Testis (tissue), 3 donors: ENCODE data around the gene MAP4K2. TPM values are rescaled to one million over a fixed set of nuclear protein-coding genes. Genes with fewer than 3 reads are reported as not detected.
A peak's percentile ranks its signal among the peaks of the same experiment; 100 is the strongest.

Source experiments
- DNase-seq: peaks from one replicate; pipeline ENCODE4 v3.0.0-alpha.2; 2019
- H3K27ac ChIP-seq, 2 donors: fragments of 200-600 bp; sonication (generic); one replicate each; pipeline ENCODE4 v1.5.1; 2019
- H3K27me3 ChIP-seq: fragments of 200-600 bp; sonication (generic); one replicate; pipeline ENCODE4 v1.5.1; 2019
- H3K36me3 ChIP-seq: fragments of 200-600 bp; sonication (generic); one replicate; pipeline ENCODE4 v1.5.1; 2017; ENCODE audit warnings: low read depth; ENCODE audit errors: missing control alignments
- H3K4me1 ChIP-seq: fragments of 200-600 bp; sonication (generic); one replicate; pipeline ENCODE4 v1.5.1; 2019
- H3K4me3 ChIP-seq, 2 donors: fragments of 200-600 bp; sonication (generic); one replicate each; pipeline ENCODE4 v1.5.1; 2017 to 2019
- H3K9me3 ChIP-seq: fragments of 200-600 bp; sonication (generic); one replicate; pipeline ENCODE4 v1.5.1; 2017
- POLR2A ChIP-seq: fragments of 450-650 bp; IDR thresholded peaks from one replicate; pipeline ENCODE4 v1.6.1; 2017; ENCODE audit warnings: antibody characterized with exemption, mild to moderate bottlenecking, moderate library complexity
- WGBS, 2 donors: methylation state at CpG; one replicate each; pipeline ENCODE4 v1.1.5; 2018; 5-methylcytosine and 5-hydroxymethylcytosine counted together
- intact Hi-C: fragments of 100-400 bp; cut with DNase I; formaldehyde crosslinking; loops from one replicate; pipeline ENCODE4 v1.15.1; 2023; ENCODE audit warnings: low total_unique reads
- polyA plus RNA-seq: library from polyadenylated mRNA; stranded (reverse); fragments of 350-450 nt; fragmentation: Illumina TruSeq; extraction: RNeasy Lipid Tissue Mini Kit (QIAGEN cat#74804); gene quantifications from one replicate; pipeline ENCODE4 v1.2.3, GENCODE V29; 2014; ENCODE audit warnings: low read depth, low replicate concordance; ENCODE audit not compliant: insufficient read depth
- total RNA-seq, 2 donors: library from RNA; depleted of rRNA; stranded (reverse); fragments of >200 nt; gene quantifications; one replicate each; pipeline ENCODE4 v1.2.3, GENCODE V29; 2016
- TF ChIP-seq, protein P1 (sequence below), 3 experiments: fragments of 450-650 bp in 2 of 3; fragments of 200-600 bp in 1 of 3; sonication (generic) in 1 of 3; IDR thresholded peaks; one replicate each; pipeline ENCODE4 v1.5.1; 2016 to 2019; ENCODE audit warnings: antibody characterized with exemption in 3 of 3, mild to moderate bottlenecking in 2 of 3, moderate library complexity in 1 of 3

MAP4K2 gene
- total and polyA plus RNA-seq, 3 donors from 2014 or later = 14.9 to 29.8 (median 27.7) TPM

DNA sequence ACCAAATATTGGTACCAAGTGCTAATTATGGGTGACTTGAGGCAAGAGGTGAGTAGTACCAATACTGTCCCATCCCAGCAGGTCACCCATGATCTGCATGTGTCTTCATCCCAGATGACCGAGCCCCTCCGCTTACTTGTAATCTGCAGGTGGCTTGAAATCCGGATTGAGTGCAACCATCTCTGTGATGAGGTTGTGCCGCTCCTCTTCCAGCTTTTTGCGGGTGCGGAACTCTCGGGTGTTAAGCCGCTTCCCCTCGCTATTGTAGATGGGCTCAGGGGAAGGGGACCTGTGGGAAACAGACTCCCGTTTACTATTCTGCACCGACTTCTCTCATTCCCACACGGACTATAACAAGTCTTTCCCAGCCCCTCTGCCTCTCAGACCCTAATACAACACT lies 32.9 kb downstream of the MAP4K2 start:
- Histone ChIP-seq H3K27me3 (no peaks in the 10 kb centered on the region), H3K27ac (no peak overlapping the region), H3K4me3 (no peak overlapping the region), H3K36me3 (no peaks in the 10 kb centered on the region), H3K4me1 (peaks cover 37% of the 10 kb centered on the region), H3K9me3 (no peaks in the 10 kb centered on the region)
- 91 to 92% methylated on average over 12 of the region's 12 CpGs for whole genome bisulfite sequencing, 2 donors
- intact Hi-C loops = no loop called here
- no peak for DNase-seq
- no peak for TF ChIP-seq POLR2A
- TF ChIP-seq, protein P1, sequence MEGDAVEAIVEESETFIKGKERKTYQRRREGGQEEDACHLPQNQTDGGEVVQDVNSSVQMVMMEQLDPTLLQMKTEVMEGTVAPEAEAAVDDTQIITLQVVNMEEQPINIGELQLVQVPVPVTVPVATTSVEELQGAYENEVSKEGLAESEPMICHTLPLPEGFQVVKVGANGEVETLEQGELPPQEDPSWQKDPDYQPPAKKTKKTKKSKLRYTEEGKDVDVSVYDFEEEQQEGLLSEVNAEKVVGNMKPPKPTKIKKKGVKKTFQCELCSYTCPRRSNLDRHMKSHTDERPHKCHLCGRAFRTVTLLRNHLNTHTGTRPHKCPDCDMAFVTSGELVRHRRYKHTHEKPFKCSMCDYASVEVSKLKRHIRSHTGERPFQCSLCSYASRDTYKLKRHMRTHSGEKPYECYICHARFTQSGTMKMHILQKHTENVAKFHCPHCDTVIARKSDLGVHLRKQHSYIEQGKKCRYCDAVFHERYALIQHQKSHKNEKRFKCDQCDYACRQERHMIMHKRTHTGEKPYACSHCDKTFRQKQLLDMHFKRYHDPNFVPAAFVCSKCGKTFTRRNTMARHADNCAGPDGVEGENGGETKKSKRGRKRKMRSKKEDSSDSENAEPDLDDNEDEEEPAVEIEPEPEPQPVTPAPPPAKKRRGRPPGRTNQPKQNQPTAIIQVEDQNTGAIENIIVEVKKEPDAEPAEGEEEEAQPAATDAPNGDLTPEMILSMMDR (IDR thresholded peaks at IDR 0.05) = no peak

GRCh38 chr11:64769283-64769682 lies 33.7 kb downstream of the MAP4K2 start:
- Histone ChIP-seq H3K36me3 (no peaks in the 10 kb centered on the region), H3K4me3 (no peak overlapping the region), H3K27ac (no peak overlapping the region), H3K9me3 (no peaks in the 10 kb centered on the region), H3K4me1 (peaks cover 34% of the 10 kb centered on the region), H3K27me3 (no peaks in the 10 kb centered on the region)
- TF ChIP-seq POLR2A = no peak
- TF ChIP-seq, protein P1 (IDR thresholded peaks at IDR 0.05) = no peak
- intact Hi-C loops = no loop called here
- 88 to 91% methylated on average over 6 of the region's 6 CpGs for WGBS, 2 donors
- DNase-seq = no peak

DNA sequence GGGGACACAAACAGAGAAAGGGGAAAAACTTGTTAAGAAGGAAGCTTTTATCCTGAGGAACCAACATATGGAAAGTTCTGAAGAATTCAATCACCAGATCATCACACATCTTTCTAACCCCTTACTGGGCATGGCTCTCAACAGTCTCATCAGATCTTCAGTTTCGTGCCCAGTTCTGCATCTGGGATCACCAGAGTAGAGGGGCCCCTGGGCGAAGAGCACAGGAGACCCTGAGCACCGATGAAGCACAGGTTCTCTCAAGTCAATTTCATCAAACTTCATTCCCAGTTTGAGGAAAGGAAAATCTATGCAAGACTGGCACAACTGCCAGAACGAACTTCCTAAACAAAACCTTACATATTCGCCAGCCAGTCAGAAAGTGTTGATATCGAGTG lies 34.7 kb downstream of the MAP4K2 start:
- TF ChIP-seq, protein P1 (IDR thresholded peaks at IDR 0.05) = no peak
- no peak for TF ChIP-seq POLR2A
- peaks cover 34% of the 10 kb centered on the region for H3K4me1 ChIP-seq
- H3K27me3 ChIP-seq = no peaks in the 10 kb centered on the region
- 83 to 88% methylated on average over 6 of the region's 6 CpGs for WGBS, 2 donors
- no peaks in the 10 kb centered on the region for H3K36me3 ChIP-seq
- H3K27ac ChIP-seq = peak overlapping the region in 1 of 2 donors; percentile 50
- intact Hi-C loops = no loop called here
- H3K9me3 ChIP-seq = no peaks in the 10 kb centered on the region
- DNase-seq = no peak
- H3K4me3 ChIP-seq = no peak overlapping the region

GRCh38 chr11:64767344-64768299 lies 35.4 kb downstream of the MAP4K2 start:
- TF ChIP-seq, protein P1 (IDR thresholded peaks at IDR 0.05) = peak; percentile 68 to 94 (median 77)
- no peak for TF ChIP-seq POLR2A
- Histone ChIP-seq H3K27ac (peak overlapping the region; percentile 17 to 50), H3K4me3 (no peak overlapping the region), H3K36me3 (no peaks in the 10 kb centered on the region), H3K4me1 (peaks cover 34% of the 10 kb centered on the region), H3K27me3 (no peaks in the 10 kb centered on the region), H3K9me3 (no peaks in the 10 kb centered on the region)
- intact Hi-C loops = no loop called here
- peak; percentile 84 for DNase-seq
- WGBS, 2 donors = 50 to 62% methylated on average over 11 to 19 of the region's 19 CpGs
